HPDE6-E6E7 (cell line): ENCODE results near the gene OAS3.
"Not testable (repeated sequence)": the region's sequence is repeated elsewhere in the genome, so short reads cannot be mapped to it uniquely, and the experiment has no call there.

Experiments
- DNase-seq: peaks from one replicate; pipeline ENCODE4 v3.0.0; 2011; ENCODE audit warnings: missing footprints; ENCODE audit errors: extremely low spot score

Gene OAS3

DNA sequence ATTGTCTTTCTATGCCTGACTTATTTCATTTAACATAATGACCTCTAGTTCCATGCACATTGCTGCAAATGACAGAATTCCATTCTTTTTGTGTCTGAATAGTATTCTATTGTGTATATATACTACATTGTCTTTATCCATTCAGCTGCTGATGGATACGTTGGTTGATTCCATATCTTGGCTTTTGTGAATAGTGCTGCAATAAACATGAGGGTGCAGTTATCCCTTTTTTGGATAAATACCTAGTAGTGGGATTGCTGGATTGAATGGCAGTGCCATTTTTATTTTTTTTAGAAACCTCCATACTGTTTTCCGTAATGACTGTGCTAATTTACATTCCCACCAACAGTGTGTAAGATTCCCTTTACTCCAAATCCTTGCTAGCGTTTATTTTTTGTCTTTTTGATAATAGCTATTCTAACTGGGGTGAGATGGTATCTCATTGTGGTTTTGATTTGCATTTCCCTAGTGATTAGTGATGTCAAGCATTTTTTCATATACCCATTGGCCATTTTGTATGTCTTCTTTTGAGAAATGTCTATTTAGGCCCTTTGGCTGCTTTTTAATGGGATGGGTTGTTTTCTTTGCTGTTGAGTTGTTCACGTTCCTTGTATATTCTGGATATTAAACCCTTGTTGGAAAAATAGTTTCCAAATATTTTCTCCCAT, 42.4 kb downstream of the OAS3 start:
- no peak for DNase-seq

DNA sequence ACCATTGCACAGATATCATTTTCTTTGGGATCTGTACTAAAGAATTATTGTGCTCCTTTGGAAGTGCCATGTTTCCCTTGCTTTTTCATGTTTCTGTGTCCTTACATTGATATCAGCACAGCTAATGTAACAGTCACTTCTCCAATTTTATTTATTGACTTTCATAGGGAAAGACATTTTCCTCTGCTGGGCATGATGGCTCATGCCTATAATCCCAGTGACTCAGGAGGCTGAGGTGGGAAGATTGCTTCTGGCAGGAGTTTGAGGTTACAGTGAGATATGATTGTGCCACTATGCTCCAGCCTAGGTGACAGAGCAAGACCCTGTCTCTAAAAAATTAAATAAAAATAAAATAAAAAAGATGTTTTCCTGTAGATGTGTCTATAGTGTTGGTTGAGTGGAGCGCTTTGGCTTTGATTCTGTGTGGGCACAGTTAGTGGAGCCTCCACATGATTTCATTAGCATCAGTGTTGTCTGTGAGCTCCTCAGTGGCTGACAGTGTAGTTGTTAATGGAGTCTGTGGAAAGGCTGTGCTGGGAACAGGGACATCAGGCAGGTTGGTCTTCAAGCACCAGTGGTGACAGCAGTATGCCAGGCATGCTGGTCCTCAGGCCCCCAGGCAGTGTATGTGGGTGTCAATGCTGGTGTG, 47.5 kb downstream of the OAS3 start:
- no peak for DNase-seq

DNA sequence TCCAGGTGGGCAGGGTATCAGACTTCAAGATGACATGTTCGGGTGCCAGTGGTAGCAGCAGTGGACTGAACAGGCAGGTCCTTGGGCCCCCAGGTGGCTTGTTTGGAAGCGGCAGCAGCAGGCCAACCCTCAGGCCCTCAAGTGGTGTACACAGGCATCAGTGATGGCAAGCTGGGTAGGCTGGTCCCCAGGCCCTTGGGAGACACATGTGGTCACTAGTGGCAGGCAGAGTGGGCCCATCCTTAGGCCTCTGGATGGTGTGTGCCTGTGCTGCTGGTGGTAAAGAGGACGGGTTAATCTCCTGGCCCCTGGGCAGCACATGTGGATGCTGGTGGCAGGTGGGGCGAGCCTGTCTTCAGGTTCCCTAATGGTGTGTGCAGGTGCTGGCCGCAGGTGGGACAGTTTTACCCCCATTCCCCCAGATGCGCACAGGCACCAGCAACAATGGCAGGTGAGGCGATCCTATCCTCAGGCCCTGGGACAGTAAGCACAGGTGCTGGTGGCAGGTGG, 48.1 kb downstream of the OAS3 start:
- no peak for DNase-seq

DNA sequence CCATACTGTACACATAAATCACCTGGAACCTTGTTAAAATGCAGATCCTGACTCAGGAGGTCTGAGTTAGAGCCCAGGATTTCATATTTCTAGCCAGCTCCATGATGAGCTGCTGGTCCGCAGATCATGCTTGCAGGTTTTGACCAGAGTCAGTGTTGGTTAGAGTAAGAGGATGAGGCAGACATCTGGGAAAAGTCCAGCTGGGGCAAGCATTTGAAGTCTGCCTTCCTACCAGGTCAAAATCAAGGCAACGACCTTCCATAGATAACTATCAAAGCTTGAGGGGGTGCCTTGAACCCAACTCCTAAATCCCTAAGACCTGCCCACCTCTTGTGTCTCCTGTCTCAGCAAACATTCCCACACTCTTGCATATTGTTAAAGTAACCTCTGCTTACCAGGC, 49.3 kb downstream of the OAS3 start:
- DNase-seq = no peak

DNA sequence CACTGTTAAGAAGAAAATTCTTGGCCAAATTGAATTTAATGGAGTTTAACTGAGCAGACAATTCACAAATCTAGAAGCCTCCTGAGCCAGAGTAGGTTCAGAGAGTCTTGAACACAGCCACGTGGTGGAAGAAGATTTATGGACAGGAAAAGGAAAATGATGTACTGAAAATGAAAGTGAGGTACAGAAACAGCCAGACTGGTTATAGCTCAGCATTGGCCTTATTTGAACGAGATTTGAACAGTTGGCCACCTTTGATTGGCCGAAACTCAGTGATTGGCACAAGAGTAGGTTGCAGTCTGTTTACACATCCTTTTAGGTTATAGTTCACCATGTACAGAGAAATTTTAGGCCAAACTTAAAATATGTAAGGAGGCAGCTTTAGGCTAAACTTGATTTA, 50.0 kb downstream of the OAS3 start:
- DNase-seq = no peak

DNA sequence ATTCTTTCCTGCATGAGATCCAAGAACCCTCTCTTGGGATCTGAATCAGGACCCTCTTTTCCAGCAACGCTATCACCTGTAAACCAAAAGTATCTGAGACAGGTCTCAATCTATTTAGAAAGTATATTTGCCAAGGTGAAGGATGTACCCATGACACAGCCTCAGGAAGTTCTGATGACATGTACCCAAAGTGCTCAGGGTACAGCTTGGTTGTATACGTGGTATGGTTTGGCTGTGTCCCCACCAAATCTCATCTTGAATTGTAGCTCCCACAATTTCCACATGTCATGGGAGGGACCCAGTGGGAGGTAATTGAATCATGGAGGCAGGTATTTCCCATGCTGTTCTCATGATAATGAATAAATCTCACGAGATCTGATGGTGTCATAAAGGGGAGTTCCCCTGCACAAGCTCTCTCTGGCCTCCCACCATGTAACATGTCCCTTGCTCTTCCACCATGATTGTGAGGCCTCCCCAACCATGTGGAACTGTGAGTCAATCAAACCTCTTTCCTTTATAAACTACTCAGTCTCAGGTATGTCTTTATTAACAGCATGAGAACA, 50.6 kb downstream of the OAS3 start:
- DNase-seq = not testable (repeated sequence)

DNA sequence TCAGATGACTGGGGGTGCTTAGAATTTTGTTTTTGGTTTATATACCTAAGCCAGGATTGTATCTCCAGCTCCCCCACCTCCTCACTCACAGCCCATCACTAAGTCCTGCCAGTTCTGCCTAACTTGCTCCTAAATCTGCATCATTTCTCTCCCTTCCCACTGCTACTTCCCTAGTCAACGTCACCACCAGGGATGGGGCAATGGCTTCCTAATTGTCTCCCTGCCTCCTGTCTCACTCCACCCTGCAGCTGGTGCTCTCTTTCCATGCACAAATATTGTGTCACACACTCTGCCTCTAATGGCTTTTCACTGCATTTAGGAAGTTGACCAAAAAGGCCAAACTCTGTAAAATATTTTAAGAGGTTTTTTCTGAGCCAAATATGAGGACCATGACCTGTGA, 51.5 kb downstream of the OAS3 start:
- no peak for DNase-seq

DNA sequence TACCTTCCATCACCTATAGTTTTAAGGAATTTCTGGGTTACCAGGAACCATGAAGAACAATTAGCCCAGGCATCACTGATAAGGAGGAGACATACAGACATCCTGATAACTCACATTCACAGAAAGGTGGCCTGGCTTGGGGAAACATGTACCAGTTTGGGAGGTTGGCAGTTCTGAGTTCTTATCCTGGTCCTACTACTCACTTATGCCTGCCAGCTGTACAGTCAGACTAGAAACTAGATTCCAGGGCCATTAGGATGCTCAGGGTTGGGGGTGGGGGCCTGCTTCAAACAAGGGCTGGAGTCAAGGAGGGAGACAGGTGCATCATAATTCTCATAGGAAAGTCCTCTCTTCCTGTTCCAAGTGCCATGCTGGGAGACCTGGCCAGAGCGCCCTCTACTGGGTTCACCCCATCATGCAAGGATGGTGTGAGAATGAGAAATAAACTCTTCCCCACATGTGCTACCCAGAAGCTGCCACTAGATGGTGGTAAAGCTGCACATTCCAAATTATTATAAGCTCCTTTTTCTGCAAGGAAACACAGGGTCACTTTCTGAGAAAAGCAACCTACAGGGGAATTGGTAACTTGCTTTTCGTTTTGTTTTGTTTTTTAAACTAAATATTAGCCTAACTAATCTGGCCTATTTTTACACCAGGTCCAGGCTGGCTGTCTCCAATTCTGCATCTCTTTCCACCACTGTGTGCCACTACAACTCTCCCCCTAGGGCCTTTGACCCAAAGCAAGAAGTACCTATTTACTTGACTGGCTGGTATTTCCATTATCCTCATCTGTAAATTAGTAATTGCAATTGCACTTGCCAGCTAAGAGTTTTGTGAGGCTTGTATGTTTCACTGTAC, 54.5 kb downstream of the OAS3 start:
- peak; percentile 69 for DNase-seq

DNA sequence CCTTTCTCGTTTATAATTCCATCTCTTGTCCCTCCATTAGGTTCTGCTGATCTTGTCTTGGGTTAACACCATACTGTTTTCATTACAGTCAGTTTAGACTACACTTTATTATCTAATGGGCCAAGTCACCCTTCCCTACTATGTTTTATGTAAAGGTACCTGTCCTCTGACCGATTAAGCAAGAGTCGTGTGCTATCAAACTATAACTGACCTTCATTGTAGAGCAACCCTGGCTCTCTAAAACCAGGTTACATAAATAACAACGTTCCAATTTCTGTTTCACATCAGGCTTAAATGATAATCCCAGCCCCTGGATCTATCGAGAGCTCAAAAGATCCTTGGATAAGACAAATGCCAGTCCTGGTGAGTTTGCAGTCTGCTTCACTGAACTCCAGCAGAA, 56.7 kb downstream of the OAS3 start:
- DNase-seq = no peak

DNA sequence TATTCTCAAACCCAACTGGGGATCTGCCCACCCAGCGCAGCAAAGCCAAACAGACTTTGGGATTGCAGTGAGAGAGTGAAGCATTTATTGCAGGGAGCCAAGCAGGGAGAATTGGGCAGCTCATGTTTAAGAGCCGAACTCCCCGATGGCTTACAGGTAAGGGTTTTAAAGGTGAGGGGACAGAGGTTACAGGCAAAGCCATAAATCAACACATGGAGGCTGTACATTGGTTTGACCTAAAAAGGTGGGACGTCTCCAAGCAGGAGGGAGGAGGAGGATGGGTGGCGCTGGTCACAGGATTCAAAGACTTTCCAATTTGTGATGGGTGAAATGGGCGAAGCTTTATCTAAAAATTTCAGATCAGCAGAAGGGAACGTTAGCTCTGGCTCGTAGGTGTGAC, 58.2 kb downstream of the OAS3 start:
- DNase-seq = no peak

DNA sequence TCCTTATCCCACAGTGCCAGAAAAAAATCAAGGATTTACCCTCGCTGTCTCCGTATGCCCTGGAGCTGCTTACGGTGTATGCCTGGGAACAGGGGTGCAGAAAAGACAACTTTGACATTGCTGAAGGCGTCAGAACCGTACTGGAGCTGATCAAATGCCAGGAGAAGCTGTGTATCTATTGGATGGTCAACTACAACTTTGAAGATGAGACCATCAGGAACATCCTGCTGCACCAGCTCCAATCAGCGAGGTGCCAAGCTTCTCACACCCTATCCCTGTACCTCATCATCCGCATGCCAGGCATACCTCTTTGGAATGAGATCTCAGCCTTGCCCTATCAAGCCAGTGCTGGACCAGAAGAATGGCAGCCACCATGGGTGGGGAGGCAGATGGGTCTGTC, 59.2 kb downstream of the OAS3 start:
- DNase-seq = no peak

DNA sequence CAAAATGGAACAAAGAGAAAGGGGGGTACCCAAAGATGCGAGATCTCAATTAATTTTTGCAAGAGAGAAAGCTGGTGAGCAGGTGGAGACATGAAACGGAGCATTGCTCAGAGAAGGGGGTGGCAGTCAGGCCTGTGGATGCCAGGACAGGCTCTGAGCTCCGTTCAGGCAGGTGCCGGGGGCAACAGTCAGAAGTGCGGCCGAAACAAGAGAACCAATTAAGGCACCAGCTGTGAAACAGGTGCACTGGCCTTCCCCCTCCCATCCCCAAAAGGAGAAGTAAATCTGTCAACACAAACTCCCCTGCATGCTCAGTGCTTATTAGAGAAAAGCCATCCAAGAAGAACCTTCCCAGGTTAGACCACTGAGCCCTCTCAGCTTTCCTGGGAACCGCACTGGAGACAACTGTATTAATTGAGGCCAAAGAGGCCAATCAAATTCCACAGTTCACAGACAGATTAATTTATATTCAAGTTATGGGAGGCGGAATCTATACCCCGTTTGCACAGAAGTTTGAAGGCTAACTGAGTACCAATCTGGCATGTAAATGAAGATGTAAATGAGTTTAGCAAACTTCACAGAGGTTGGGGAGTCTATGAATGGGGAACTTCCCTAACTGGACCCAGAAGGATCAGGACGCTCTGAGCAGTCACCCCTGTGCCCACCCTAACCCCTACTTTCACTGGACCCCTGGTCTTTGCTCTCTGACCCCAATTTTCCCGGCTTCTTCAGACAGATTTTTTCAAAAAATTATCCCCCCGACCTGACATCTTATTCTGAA, 60.9 kb downstream of the OAS3 start:
- no peak for DNase-seq

DNA sequence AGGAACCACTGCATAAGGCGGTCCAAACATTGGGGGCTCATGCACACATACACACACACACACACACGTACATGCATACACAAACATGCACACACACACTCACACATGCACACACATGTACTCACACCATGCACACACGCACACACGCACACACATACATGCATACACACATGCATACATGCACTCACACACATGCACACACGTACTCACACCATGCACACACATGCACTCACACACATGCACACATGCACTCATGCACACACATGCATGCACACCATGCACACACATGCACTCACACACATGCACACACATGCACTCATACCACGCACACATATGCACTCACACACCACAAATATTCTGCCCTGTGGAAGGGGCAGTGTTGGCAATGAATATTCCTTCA, 62.2 kb downstream of the OAS3 start:
- no peak for DNase-seq

DNA sequence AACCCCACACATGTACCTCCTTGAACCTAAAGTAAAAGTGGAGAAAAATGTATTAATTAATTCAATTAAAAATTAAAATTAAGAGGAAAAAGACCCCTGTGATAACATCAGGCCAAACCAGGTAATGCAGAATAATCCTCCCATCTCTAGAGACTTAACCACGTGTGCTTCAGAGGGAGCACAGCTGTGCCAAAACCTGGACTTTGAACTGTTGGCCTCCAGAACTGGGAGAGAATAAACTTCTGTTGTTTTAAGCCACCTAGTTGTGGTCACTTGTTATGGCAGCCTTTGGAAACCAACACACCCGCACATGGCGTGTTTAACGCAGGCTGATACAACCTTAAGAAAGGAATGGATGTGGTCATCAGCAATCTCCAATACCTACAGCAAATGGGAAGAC, 63.9 kb downstream of the OAS3 start:
- DNase-seq = no peak

DNA sequence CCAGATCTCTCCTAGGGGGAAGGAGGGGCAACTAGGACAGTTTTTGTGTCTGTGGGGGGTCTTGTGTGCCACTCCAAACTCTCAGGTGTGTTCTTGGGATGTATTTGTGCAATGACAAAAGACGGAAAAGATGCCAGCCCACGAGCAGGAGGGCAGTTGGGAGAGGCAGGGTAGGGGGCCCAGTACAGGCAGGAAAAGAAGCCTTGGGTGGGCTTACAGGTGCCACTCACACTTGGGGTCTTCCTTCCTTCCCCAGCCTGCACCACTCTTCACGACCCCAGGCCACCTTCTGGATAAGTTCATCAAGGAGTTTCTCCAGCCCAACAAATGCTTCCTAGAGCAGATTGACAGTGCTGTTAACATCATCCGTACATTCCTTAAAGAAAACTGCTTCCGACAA, 64.4 kb downstream of the OAS3 start:
- no peak for DNase-seq

DNA sequence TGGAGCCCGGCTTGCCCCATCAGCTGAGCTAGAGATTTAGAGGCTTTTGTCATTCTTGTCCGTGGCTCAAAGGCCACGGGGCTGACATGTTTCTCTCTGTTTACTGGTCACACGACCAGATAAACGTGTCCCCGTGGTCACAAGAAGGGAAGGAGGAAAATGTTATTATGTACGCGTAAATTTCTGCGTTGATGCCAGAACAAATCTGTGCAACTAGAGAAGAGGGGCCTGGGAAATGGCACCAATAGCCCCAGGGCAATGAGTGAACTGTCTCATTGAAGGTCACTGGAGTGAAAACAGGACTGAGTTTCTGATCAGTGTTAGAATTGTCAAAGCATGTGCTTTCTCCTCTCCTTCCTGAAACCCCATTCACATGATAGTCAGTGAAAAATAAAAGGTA, 65.4 kb downstream of the OAS3 start:
- DNase-seq = no peak

DNA sequence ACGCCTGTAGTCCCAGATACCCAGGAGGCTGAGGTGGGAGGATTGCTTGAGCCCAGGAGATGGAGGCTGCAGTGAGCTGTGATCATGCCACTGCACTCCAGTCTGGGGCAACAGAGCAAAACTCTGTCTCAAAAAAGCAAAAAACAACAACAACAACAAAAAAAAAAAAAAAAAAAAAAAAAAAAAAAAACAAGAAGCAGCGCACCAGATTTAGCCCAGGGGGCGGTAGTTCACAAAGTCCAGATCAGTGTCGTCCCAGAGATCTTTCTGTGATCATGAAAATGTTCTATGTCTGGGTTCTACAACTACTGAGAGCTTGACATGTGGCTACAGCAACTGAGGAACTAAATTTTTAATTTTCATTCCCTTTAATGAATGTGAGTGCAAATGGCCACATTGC, 67.5 kb downstream of the OAS3 start:
- DNase-seq = no peak

DNA sequence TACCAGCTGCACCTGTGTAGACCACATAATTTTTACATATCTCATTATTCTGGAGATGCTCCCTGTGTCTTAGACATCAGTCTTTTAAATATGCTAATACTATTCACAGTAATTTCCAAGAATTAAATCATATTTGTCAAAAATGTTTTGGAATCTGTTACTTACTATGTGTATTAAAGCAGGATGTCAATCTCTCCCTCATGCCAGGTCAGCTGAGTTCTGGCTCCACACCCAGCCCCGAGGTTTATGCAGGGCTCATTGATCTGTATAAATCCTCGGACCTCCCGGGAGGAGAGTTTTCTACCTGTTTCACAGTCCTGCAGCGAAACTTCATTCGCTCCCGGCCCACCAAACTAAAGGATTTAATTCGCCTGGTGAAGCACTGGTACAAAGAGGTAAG, 67.9 kb downstream of the OAS3 start:
- DNase-seq = no peak

DNA sequence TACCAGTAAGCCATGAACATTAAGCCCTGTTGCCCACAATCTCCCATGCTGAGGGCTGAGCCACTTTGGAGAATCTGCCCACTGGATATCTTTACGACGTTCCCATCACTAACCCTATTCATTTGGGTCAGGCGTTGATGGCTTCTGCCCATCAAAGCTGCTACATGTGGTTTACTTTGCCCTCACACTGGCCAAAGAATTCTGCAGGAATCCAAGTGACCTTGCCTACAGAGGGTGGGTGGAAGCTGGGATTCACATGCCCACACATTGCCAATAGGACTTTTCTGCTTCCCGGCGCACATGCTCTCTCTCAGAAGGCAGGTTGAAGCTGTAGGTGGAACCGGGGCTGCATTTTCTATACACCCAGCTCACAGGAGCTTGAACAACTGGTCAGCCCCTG, 68.4 kb downstream of the OAS3 start:
- DNase-seq = no peak

DNA sequence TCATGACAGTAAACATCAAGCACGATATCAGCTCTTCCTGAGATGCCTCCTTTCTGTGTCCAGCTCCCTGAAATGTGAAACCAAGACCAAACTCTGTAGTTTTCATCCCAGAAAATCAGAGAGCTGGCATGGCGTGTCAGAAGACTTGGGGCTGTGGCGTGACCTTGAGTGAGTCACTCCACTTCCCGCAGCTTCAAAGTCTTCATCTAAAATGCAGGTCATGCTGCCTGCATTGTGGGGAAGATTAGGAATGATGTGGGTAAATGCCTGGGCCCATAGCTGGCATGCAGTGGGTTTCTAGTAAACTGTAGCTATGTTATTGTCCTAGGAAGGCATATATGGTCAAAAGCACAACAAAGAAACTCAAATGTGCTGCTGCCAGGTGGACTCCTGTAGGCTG, 68.9 kb downstream of the OAS3 start:
- DNase-seq = no peak

DNA sequence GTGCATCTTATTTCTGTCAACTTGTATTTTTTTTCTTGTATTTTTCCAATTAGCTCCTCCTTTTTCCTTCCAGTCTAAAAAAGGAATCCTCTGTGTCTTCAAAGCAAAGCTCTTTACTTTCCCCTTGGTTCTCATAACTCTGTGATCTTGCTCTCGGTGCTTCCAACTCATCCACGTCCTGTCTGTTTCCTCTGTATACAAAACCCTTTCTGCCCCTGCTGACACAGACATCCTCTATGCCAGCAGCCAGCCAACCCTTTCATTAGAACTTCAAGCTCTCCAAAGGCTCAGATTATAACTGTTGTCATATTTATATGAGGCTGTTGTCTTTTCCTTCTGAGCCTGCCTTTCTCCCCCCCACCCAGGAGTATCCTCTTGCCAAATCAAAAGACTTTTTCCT, 72.4 kb downstream of the OAS3 start:
- DNase-seq = no peak

DNA sequence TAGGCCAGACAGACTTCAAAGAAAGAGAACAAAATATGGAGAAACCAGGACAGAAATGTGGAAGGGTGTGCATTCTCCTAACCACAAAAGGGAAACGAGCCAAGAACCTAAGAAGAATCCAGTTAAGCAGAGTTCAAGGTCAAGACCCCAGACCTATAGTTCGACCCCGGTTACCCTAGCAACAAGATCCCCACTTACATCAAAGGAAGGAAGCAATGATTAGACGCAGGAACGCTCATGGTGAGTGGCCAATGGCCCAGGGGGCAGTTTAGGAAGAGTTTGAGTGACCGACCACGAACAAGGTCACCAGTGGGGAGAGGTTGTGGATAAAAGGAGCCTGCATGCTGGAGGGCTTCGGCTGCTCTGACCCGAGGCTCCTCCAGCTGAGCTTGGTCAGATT, 76.3 kb downstream of the OAS3 start:
- DNase-seq = no peak
